ENCODE measurements around the gene GPX8. TPM values are rescaled to one million over a fixed set of nuclear protein-coding genes. Genes with fewer than 3 reads are reported as not detected.
A peak's percentile ranks its signal among the peaks of the same experiment; 100 is the strongest.

The GPX8 gene
- total RNA-seq: 49.0 TPM in 2 replicates
- long read RNA-seq, transcript GPX8-205 (4 exons, 3,422 nt): minor isoform, 33 of 188 reads
- long read RNA-seq, transcript GPX8-203 (3 exons, 1,411 nt): major isoform, 118 of 188 reads
- long read RNA-seq, transcript GPX8-201 (2 exons, 3,245 nt): minor isoform, 8 of 188 reads
- long read RNA-seq, transcript GPX8-208 (3 exons, 1,036 nt): minor isoform, 6 of 188 reads
- long read RNA-seq, partial matches to known transcripts: 2 of 188 reads
- long read RNA-seq, other reads (novel, unspliced or antisense): 21 of 188 reads

GRCh38 chr5:55159763-55160492, at the start of gene GPX8:
TSS of gene GPX8 (plus strand) at chr5:55160171. CDS start at chr5:55160193, 22 bp downstream.
- Mint-ChIP-seq H3K4me1 (peaks cover 17% of the 10 kb centered on the region), H3K36me3 (ENCODE audit: low read depth) (peaks cover 4% of the 10 kb centered on the region), H3K9me3 (no peaks in the 10 kb centered on the region), H3K27ac (ENCODE audit: unreplicated experiment) (peak within 1 kb of the TSS; percentile 99), H3K4me3 (peak within 1 kb of the TSS; percentile 91), H3K27me3 (ENCODE audit: low read depth) (peaks cover 13% of the 10 kb centered on the region)
- TF ChIP-seq CTCF (conservative IDR thresholded peaks at IDR 0.05): peak; percentile 80
- peak; percentile 41 for DNase-seq (ENCODE audit: low read depth, low spot score)

- no peak overlapping the region for H3K27ac Mint-ChIP-seq (ENCODE audit: unreplicated experiment)
- TF ChIP-seq CTCF (conservative IDR thresholded peaks at IDR 0.05): no peak
- H3K9me3 Mint-ChIP-seq: peaks cover 3% of the 10 kb centered on the region
- H3K27me3 Mint-ChIP-seq (ENCODE audit: low read depth): no peaks in the 10 kb centered on the region
- H3K4me3 Mint-ChIP-seq: no peak overlapping the region
- no peaks in the 10 kb centered on the region for H3K36me3 Mint-ChIP-seq (ENCODE audit: low read depth)
- H3K4me1 Mint-ChIP-seq: peaks cover 11% of the 10 kb centered on the region
- no peak for DNase-seq (ENCODE audit: low read depth, low spot score)
Observed at GRCh38 chr5:55110217-55110616, 49.8 kb upstream of the GPX8 start.

- no peak for TF ChIP-seq CTCF (conservative IDR thresholded peaks at IDR 0.05)
- H3K27ac Mint-ChIP-seq (ENCODE audit: unreplicated experiment): no peak overlapping the region
- H3K4me1 Mint-ChIP-seq: peaks cover 11% of the 10 kb centered on the region
- no peaks in the 10 kb centered on the region for H3K36me3 Mint-ChIP-seq (ENCODE audit: low read depth)
- H3K9me3 Mint-ChIP-seq: peaks cover 3% of the 10 kb centered on the region
- DNase-seq (ENCODE audit: low read depth, low spot score): no peak
- no peaks in the 10 kb centered on the region for H3K27me3 Mint-ChIP-seq (ENCODE audit: low read depth)
- no peak overlapping the region for H3K4me3 Mint-ChIP-seq
Observed at GRCh38 chr5:55113327-55113726, 46.6 kb upstream of the GPX8 start.

GRCh38 chr5:55114061-55114460, 45.9 kb upstream of the GPX8 start:
- Mint-ChIP-seq H3K27me3 (ENCODE audit: low read depth) (no peaks in the 10 kb centered on the region), H3K36me3 (ENCODE audit: low read depth) (no peaks in the 10 kb centered on the region), H3K4me1 (peaks cover 11% of the 10 kb centered on the region), H3K4me3 (no peak overlapping the region), H3K9me3 (peaks cover 3% of the 10 kb centered on the region), H3K27ac (ENCODE audit: unreplicated experiment) (no peak overlapping the region)
- no peak for DNase-seq (ENCODE audit: low read depth, low spot score)
- TF ChIP-seq CTCF (conservative IDR thresholded peaks at IDR 0.05): no peak

DNA sequence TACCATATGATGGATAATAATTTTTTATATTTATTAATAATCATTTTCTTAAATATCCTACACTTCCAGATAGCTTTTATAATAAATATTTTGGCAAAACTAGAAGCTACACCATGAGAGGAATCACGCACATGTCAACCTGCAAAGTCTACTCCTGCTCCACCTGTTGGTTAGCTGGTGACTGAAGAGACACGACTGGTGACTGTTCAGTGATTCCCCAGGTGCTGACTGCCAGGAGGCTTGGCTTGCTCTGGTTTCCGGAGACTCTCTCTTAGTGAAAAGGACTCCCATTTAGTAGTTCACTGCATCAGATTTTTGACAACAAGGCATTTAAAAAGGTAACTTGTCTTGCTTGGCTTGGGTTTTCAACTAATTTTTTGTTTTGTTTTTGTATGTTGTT, 36.6 kb upstream of the GPX8 start:
- Mint-ChIP-seq H3K27me3 (ENCODE audit: low read depth) (peaks cover 8% of the 10 kb centered on the region), H3K9me3 (no peaks in the 10 kb centered on the region), H3K27ac (ENCODE audit: unreplicated experiment) (no peak overlapping the region), H3K4me3 (no peak overlapping the region), H3K4me1 (no peaks in the 10 kb centered on the region), H3K36me3 (ENCODE audit: low read depth) (no peaks in the 10 kb centered on the region)
- no peak for TF ChIP-seq CTCF (conservative IDR thresholded peaks at IDR 0.05)
- DNase-seq (ENCODE audit: low read depth, low spot score): no peak

Data from neural crest cell (in vitro differentiated cells).